HAP-1 (cell line): ENCODE data around the gene ELMO1.
A peak's percentile ranks its signal among the peaks of the same experiment; 100 is the strongest.

Experiments
- DNase-seq, 2 experiments: peaks; one replicate each; pipeline ENCODE4 v3.0.0-alpha.2; 2016 to 2020; ENCODE audit warnings: low spot score in 2 of 2
- H3K27me3 ChIP-seq: fragments of 250-450 bp; sonication (Bioruptor Pico); 2 replicates; pipeline ENCODE4 v1.5.1; 2020; ENCODE audit warnings: low read depth, mild to moderate bottlenecking, moderate library complexity
- H3K36me3 ChIP-seq: fragments of 250-450 bp; sonication (Bioruptor Pico); replicated peaks from 2 replicates; pipeline ENCODE4 v1.5.1; 2020; ENCODE audit warnings: mild to moderate bottlenecking
- H3K4me1 ChIP-seq: fragments of 250-450 bp; sonication (Bioruptor Pico); 2 replicates; pipeline ENCODE4 v1.5.1; 2020; ENCODE audit warnings: mild to moderate bottlenecking
- H3K4me3 ChIP-seq: fragments of 250-450 bp; sonication (Bioruptor Pico); 2 replicates; pipeline ENCODE4 v1.5.1; 2020; ENCODE audit warnings: mild to moderate bottlenecking, moderate library complexity
- H3K9me3 ChIP-seq: fragments of 250-450 bp; sonication (Bioruptor Pico); 2 replicates; pipeline ENCODE4 v1.5.1; 2020; ENCODE audit warnings: mild to moderate bottlenecking, moderate library complexity
- in situ Hi-C: fragments of 300-500 bp; cut with MboI; formaldehyde crosslinking; loops from 3 replicates; pipeline ENCODE4 v1.14.3; 2020; ENCODE audit warnings: low sequenced_read_pairs, inconsistent platforms, mixed read lengths

The ELMO1 gene

DNA sequence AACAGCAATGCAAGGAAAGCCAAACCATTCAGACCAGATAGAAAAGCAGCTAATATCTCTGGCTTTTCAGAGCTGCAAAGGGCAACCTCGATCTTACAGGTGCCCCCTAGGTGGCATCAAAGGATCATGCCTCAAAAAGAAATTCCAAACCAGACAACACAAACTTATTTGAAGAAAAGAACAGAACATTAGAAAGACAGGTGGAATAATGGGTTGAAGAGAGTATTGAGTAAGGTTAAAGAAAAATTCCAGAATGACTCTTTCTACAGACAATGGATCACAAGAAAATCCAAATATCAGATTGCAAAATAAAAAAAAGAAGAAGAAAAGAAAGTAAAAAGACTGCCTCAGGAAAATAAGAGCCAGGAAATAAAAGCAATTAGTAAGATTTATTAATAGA, 213.7 kb downstream of the ELMO1 start:
- DNase-seq, result peak in 1 of 2 experiments; percentile 14
- H3K36me3 ChIP-seq, result no peaks in the 10 kb centered on the region
- no peaks in the 10 kb centered on the region for H3K9me3 ChIP-seq
- no peaks in the 10 kb centered on the region for H3K4me1 ChIP-seq
- H3K4me3 ChIP-seq, result no peak overlapping the region
- in situ Hi-C loops, result no loop called here
- peaks cover 61% of the 10 kb centered on the region for H3K27me3 ChIP-seq

DNA sequence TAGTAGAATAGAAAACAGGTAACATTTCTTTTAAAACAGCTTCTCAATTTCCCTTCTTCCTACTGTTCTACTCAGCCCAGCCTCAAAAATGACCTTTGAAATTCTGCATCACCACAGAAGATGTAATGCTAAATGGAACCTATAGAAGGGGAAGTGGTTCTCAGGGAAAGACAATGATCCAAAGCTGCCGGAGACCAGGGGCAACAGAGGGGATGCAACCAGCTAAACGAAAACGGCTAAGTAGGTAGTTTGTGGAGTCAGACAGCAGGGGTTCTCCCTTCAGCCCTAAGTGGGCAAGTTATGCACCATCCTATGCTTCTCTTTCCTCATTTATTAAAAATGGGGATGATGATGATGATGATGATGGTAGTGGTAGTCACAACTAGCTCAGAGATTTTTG, 214.3 kb downstream of the ELMO1 start:
- peaks cover 67% of the 10 kb centered on the region for H3K27me3 ChIP-seq
- in situ Hi-C loops, result no loop called here
- no peak for DNase-seq

DNA sequence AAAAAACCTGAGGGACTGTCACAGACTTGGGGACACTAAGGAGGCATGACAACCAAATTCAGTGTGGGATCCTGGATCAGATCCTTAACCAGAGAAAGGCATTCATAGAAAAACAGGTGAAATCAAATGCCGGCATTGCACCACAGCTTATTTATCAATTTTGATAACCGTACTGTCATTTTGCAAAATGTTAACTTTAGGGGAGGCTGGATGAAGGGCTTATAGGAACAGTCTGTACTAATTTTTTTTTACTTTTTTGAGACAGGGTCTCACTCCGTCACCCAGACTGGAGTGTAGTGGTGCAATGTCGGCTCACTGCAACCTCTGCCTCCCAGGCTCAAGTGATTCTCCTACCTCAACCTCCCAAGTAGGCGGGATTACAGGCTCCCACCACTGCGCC, 217.1 kb downstream of the ELMO1 start:
- in situ Hi-C loops, result no loop called here
- Histone ChIP-seq H3K27me3 (peaks cover 77% of the 10 kb centered on the region), H3K9me3 (no peaks in the 10 kb centered on the region), H3K36me3 (no peaks in the 10 kb centered on the region), H3K4me1 (no peaks in the 10 kb centered on the region), H3K4me3 (no peak overlapping the region)
- DNase-seq, result no peak

More for the DNA sequence above, 214.3 kb downstream of the ELMO1 start:
- no peaks in the 10 kb centered on the region for H3K4me1 ChIP-seq
- H3K36me3 ChIP-seq, result no peaks in the 10 kb centered on the region
- H3K9me3 ChIP-seq, result no peaks in the 10 kb centered on the region
- H3K4me3 ChIP-seq, result no peak overlapping the region

DNA sequence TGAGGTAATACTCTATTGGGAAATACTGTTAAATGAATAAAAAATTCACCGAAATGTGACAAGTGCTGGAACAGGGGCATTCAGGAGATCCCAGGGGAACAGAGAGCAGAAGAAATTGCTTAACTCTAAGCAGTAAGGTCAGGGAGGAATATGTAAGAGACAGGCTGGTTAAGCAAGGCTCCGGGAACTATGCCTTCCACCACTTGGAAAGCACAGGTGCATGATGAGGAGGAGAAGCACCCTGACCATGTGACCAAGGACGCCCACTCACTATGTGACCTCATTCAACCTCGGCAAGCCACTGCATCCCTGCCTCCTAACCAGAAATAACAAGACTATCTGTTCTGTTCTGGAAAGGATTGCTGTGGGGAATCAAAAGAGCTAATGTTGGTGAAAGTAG, 218.4 kb downstream of the ELMO1 start:
- DNase-seq, result no peak
- Histone ChIP-seq H3K27me3 (peaks cover 68% of the 10 kb centered on the region), H3K9me3 (no peaks in the 10 kb centered on the region), H3K4me1 (peaks cover 7% of the 10 kb centered on the region; the same call in 1 of the 2 replicates), H3K36me3 (no peaks in the 10 kb centered on the region), H3K4me3 (no peak overlapping the region)
- in situ Hi-C loops, result no loop called here

DNA sequence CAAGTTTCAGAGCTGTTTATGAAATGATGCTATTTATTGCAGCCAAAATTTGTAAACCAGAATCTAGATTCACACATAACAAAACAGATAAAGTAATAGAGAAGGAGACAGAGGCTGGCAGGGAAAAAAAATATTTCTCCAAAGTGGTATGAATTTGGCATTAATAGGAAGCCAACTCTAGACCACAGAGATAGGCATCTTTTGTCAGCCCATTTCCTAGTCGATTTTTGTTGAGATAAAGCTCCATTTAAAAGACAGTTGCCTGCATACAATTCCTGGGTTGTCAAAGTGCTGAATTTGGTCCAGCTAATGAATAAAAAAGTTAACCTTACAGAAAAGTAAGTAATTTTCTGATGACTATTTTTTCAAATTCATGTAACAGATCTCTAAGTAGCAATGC, 219.3 kb downstream of the ELMO1 start:
- in situ Hi-C loops, result no loop called here
- no peak for DNase-seq
- no peaks in the 10 kb centered on the region for H3K9me3 ChIP-seq
- peaks cover 66% of the 10 kb centered on the region for H3K27me3 ChIP-seq
- peaks cover 14% of the 10 kb centered on the region for H3K4me1 ChIP-seq
- H3K36me3 ChIP-seq, result no peaks in the 10 kb centered on the region
- H3K4me3 ChIP-seq, result no peak overlapping the region

DNA sequence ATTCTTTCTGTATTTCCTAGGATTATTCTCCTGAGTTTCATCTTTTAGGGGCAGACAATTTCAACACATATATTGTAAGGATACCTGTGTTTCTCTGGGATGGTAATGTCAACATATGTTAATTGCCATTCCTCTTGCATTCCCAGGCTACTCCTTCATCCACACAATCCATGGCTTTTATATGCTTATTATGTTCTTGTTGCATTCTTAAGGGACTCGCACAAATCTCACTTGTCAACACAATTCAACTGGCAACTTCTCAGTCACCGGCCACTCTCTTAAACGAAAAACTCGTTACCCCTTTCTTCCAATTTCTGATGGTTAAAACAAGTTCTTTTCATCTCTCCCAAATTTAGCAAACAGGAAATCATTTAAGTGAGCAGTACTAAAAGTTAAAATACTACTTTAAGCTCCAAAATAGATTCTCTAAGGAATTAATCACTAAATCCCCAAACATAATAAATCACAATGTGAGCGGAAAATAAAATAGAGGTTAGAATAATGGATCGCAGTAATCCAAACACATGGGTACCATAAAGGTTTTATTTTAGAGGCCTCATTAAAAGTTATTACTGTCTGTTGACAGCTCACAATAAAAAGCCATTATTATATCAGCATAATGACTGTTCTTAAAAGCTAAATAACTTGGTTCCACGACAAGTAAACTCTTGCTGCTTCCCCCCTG, 223.2 kb downstream of the ELMO1 start:
- H3K36me3 ChIP-seq, result no peaks in the 10 kb centered on the region
- H3K4me3 ChIP-seq, result no peak overlapping the region
- H3K4me1 ChIP-seq, result peaks cover 14% of the 10 kb centered on the region
- peak; percentile 36 to 92 for DNase-seq
- in situ Hi-C loops, result no loop called here
- peaks cover 56% of the 10 kb centered on the region for H3K27me3 ChIP-seq
- H3K9me3 ChIP-seq, result no peaks in the 10 kb centered on the region

DNA sequence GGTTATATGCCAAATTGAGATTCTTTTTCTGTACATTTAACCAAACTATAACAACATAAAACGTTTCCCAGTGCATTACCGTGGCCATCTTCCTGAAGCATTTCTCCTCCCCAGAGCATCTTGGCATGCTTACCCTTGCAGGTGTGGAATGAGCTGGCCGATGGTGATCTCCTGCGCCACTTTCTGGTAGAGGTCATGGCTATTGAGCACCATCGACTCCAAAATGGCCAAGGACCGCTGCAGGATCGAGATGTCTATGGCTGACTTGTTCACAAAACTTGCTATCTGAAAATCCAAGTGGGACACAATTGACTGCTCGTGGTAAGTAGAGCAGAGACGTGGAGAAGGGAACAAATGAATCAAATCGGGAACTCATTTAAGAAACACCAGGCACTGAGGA, 223.9 kb downstream of the ELMO1 start:
- no peaks in the 10 kb centered on the region for H3K9me3 ChIP-seq
- H3K4me1 ChIP-seq, result peaks cover 14% of the 10 kb centered on the region
- H3K36me3 ChIP-seq, result no peaks in the 10 kb centered on the region
- H3K27me3 ChIP-seq, result peaks cover 56% of the 10 kb centered on the region
- no peak overlapping the region for H3K4me3 ChIP-seq
- no peak for DNase-seq
- in situ Hi-C loops, result no loop called here

DNA sequence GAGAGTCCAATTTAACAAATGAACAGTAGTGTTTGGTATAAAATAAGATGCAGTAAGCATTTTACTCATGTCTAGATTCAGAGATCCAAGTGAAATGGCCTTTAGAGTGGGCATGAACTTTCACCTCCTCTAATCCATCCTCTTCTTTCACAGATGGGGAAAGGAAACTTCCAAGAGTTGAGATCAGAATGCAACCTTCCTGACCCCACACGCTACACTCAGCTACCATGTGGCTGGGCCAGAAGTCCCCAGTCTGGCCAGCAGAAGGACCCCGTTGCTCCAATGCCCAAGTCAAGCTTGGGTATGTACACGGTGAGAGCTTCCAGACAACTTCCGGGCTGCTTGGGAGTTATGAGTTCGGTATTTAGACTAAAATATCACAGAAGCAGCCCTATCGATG, 228.0 kb downstream of the ELMO1 start:
- H3K4me3 ChIP-seq, result no peak overlapping the region
- H3K36me3 ChIP-seq, result no peaks in the 10 kb centered on the region
- no peak for DNase-seq
- H3K4me1 ChIP-seq, result peaks cover 11% of the 10 kb centered on the region
- H3K9me3 ChIP-seq, result no peaks in the 10 kb centered on the region
- in situ Hi-C loops, result no loop called here
- peaks cover 29% of the 10 kb centered on the region for H3K27me3 ChIP-seq

DNA sequence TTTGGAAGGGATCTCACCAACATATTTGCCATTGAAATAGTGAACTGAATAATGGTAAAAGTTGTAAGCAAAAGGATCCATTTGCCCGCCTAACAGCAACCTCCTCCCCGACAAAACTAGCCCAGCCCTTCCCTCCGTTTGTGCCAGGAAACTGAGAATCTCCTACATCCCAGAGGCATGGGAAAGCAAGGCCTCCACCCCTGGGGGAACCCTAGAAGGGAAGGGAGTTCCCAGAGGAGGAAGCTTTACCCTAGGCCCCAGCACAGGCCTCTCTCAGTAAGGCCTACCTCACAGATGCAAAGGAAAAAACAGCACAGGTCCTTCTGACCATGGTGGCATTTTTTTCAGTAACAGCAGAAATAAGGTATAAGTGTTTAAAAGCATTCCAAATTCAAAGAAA, 229.7 kb downstream of the ELMO1 start:
- Histone ChIP-seq H3K36me3 (no peaks in the 10 kb centered on the region), H3K9me3 (no peaks in the 10 kb centered on the region), H3K4me3 (no peak overlapping the region), H3K4me1 (no peaks in the 10 kb centered on the region), H3K27me3 (peaks cover 29% of the 10 kb centered on the region)
- no peak for DNase-seq
- in situ Hi-C loops, result no loop called here

DNA sequence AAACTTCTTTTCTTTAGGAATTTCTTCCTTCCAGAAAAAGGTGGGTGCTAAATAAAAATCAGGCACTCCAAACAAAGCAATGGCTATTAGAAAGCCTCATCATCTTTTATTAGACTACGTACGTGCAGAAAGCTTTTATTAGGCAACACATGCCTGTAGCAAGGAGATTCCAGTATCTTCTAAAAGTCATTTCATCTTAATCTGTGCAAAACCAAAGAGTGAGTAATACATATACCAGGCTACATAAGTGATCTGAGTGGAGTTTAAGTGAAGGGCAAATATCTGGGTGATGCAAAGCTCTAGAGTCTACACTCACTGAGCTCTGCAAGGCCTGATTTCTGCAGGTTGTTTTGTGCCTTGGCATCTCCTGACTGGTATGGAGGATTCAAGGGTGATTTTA, 231.7 kb downstream of the ELMO1 start:
- DNase-seq, result no peak
- Histone ChIP-seq H3K27me3 (peaks cover 18% of the 10 kb centered on the region; the same call in 1 of the 2 replicates), H3K36me3 (no peaks in the 10 kb centered on the region), H3K9me3 (no peaks in the 10 kb centered on the region), H3K4me1 (no peaks in the 10 kb centered on the region), H3K4me3 (no peak overlapping the region)
- in situ Hi-C loops, result no loop called here

DNA sequence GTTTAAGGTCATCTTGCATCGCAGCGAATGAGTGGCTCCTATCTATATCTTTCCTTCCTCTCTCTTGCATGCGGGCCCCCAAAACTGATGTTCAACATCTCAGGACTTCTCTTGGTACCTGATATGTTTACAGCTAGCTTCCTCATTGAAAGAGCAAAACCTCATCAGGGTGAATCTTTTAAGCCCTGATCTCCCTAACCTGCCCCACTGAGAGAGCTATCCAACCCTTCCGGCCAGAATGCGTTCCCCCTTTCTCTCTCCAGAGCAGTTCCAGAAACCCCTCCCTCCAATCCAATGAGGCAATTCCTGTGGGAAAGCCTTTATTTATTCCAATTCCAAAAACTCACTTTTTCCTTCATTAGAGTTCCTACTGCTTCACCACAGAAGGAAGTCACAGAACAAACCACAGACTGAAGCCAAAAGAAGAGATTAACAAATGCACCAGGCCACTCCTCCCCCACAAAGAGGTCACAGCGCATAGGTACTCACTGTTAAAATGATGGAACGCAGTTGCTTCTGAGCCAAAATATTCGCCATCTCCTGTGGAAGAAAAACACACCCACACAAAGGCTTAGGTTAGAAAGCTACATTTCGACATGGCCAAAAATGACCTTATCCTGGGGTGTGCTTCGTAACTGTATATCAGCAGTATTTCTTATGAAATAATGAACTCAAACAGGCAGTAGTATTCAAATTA, 232.4 kb downstream of the ELMO1 start:
- H3K9me3 ChIP-seq, result no peaks in the 10 kb centered on the region
- no peak for DNase-seq
- no peaks in the 10 kb centered on the region for H3K4me1 ChIP-seq
- no peaks in the 10 kb centered on the region for H3K36me3 ChIP-seq
- H3K4me3 ChIP-seq, result no peak overlapping the region
- in situ Hi-C loops, result no loop called here
- peaks cover 15% of the 10 kb centered on the region; the same call in 1 of the 2 replicates for H3K27me3 ChIP-seq

DNA sequence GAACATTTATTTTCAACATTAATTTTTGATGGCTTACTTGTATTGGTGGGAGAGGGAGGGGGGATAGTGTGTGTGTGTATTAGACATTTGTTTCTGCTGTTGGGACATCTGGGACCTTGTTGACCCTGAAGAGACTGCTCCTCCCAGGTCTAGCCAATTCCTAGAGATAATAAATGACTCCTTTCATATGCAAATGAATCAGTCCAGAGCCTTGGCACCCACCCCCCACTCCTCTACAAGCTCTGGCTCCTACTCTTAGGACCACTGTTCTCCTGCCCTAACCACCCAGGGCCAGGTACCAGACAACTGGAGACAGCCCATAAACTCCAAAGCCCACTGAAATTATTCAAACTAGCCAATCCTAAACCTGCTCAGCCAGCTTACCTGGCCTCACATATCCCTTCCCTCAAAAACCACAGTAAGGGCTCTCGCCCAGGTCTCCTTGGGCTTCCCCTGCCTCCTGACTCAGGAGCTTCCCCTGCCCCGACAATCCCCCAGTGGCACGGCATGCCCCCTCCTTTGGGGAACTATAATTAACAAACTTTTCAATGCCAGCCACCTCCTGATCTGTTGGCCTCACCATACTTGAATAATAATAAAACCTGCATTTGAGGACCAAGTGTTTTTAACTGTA, 233.3 kb downstream of the ELMO1 start:
- Histone ChIP-seq H3K36me3 (no peaks in the 10 kb centered on the region), H3K4me1 (no peaks in the 10 kb centered on the region), H3K27me3 (peaks cover 9% of the 10 kb centered on the region; the same call in 1 of the 2 replicates), H3K4me3 (no peak overlapping the region), H3K9me3 (no peaks in the 10 kb centered on the region)
- DNase-seq, result no peak
- in situ Hi-C loops, result no loop called here

DNA sequence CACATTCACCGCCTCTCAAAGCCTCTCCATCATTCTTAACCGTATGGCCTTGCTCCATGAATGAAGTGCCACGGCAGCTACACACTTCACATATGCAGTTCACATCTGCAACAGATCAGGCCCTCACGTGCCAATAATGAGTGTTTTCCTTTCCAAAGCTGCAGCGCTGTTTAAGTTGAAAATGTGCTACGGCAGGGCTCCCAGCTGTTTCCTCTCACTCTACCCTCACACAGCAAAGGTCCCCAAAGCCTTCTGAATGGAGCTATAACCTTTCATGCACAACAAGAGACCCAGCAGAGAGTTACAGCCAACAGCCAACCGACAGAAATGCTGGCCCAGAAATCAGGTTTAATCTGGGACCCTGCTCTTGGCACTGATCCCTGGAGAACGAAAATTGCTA, 236.1 kb downstream of the ELMO1 start:
- no peak for DNase-seq
- Histone ChIP-seq H3K27me3 (0 out of 2 replicates have a peak, but pooled peaks cover 2% of the 10 kb centered on the region), H3K9me3 (no peaks in the 10 kb centered on the region), H3K36me3 (no peaks in the 10 kb centered on the region), H3K4me3 (no peak overlapping the region), H3K4me1 (no peaks in the 10 kb centered on the region)
- in situ Hi-C loops, result no loop called here

DNA sequence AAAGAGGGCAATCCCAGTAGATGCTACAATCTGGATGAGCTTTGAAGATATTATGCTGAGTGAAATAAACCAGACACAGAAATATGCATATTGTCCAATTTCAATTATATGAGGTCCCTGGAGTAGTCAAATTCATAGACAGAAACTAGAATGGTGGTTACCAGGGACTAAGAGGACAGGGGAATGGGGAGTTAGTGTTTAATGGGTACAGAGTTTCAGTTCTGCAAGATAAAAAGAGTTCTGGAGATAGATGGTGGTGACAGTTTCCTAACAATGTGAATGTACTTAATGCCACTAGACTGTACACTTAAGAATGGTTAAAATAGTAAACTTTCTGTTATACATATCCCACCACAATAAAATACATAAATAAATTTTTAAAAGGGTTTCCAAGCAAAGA, 236.6 kb downstream of the ELMO1 start:
- no peaks in the 10 kb centered on the region for H3K9me3 ChIP-seq
- no peaks in the 10 kb centered on the region for H3K4me1 ChIP-seq
- H3K27me3 ChIP-seq, result 0 out of 2 replicates have a peak, but pooled peaks cover 2% of the 10 kb centered on the region
- DNase-seq, result no peak
- no peak overlapping the region for H3K4me3 ChIP-seq
- no peaks in the 10 kb centered on the region for H3K36me3 ChIP-seq
- in situ Hi-C loops, result no loop called here
